WTC11 (cell line): ENCODE results near the gene DDAH2. TPM values are rescaled to one million over a fixed set of nuclear protein-coding genes. Genes with fewer than 3 reads are reported as not detected.

Experiments used
- ATAC-seq: fragments of 200-7000 bp; cut with Tn5 transposase; 2 replicates; pipeline ENCODE4 v1.10.0; 2021; ENCODE audit warnings: mild to moderate bottlenecking, moderate library complexity
- CTCF ChIA-PET: fragments of 300-600 bp; sonication (Branson Sonifier 250); formaldehyde crosslinking; loops from one replicate; lab custom pipeline; 2021; ENCODE audit warnings: antibody characterized with exemption; lab: Charles Lee
- POLR2A ChIA-PET: fragments of 350-600 bp; sonication (Branson Sonifier 250); formaldehyde crosslinking; loops from one replicate; lab custom pipeline; 2021; ENCODE audit warnings: antibody characterized with exemption; lab: Charles Lee
- DNase-seq: peaks from one replicate; pipeline ENCODE4 v3.0.0; 2021; ENCODE audit warnings: low spot score
- H3K27ac Mint-ChIP-seq: 2 replicates; pipeline ENCODE4 v1.8.0; 2021; ENCODE audit warnings: mixed read lengths
- H3K27me3 Mint-ChIP-seq: 2 replicates; pipeline ENCODE4 v1.8.0; 2021; ENCODE audit warnings: low read depth, mild to moderate bottlenecking, moderate library complexity, mixed read lengths
- H3K36me3 Mint-ChIP-seq: 2 replicates; pipeline ENCODE4 v1.8.0; 2021; ENCODE audit warnings: mixed read lengths
- H3K4me1 Mint-ChIP-seq: 2 replicates; pipeline ENCODE4 v1.8.0; 2022; ENCODE audit warnings: mixed read lengths
- H3K4me3 Mint-ChIP-seq: 2 replicates; pipeline ENCODE4 v1.8.0; 2021; ENCODE audit warnings: mild to moderate bottlenecking, moderate library complexity, mixed read lengths
- H3K9me3 Mint-ChIP-seq: 2 replicates; pipeline ENCODE4 v1.8.0; 2021; ENCODE audit warnings: mixed read lengths
- ESRRA ChIP-seq: sonication (generic); formaldehyde crosslinking; IDR thresholded peaks from 2 replicates; pipeline ENCODE4 v1.8.1; 2022; ENCODE audit warnings: mild to moderate bottlenecking, missing genetic modification reagents, borderline replicate concordance
- FOXJ3 ChIP-seq: sonication (generic); formaldehyde crosslinking; IDR thresholded peaks from 2 replicates; pipeline ENCODE4 v1.9.0; 2021; ENCODE audit warnings: missing genetic modification reagents, mild to moderate bottlenecking, borderline replicate concordance
- GRHL2 ChIP-seq: fragments of 250-450 bp; sonication (Bioruptor Pico); IDR thresholded peaks from 2 replicates; pipeline ENCODE4 v1.8.0; 2022; ENCODE audit warnings: mild to moderate bottlenecking, moderate library complexity; ENCODE audit not compliant: insufficient replicate concordance, severe bottlenecking
- HMGA2 ChIP-seq: fragments of 250-450 bp; sonication (Bioruptor Pico); IDR thresholded peaks from 2 replicates; pipeline ENCODE4 v1.4.0; 2021; ENCODE audit warnings: mild to moderate bottlenecking, moderate library complexity
- IRF2 ChIP-seq: sonication (generic); formaldehyde crosslinking; IDR thresholded peaks from 2 replicates; pipeline ENCODE4 v1.8.0; 2022; ENCODE audit warnings: low read depth, missing genetic modification reagents, borderline replicate concordance
- JAZF1 ChIP-seq: fragments of 250-450 bp; sonication (Bioruptor Pico); IDR thresholded peaks from 2 replicates; pipeline ENCODE4 v1.9.0; 2021; ENCODE audit warnings: moderate library complexity, mild to moderate bottlenecking, inconsistent platforms
- MXD4 ChIP-seq: fragments of 250-450 bp; sonication (Bioruptor Pico); IDR thresholded peaks from 2 replicates; pipeline ENCODE4 v1.8.0; 2021; ENCODE audit warnings: mild to moderate bottlenecking, moderate library complexity, borderline replicate concordance
- NFE2L1 ChIP-seq: sonication (generic); formaldehyde crosslinking; IDR thresholded peaks from 2 replicates; pipeline ENCODE4 v1.8.1; 2023; ENCODE audit warnings: missing genetic modification reagents
- PRRX2 ChIP-seq: fragments of 250-450 bp; sonication (Bioruptor Pico); IDR thresholded peaks from 2 replicates; pipeline ENCODE4 v1.8.0; 2021; ENCODE audit warnings: mild to moderate bottlenecking
- SMAD3 ChIP-seq: sonication (generic); formaldehyde crosslinking; IDR thresholded peaks from 2 replicates; pipeline ENCODE4 v1.8.0; 2022; ENCODE audit warnings: missing genetic modification reagents, mild to moderate bottlenecking, borderline replicate concordance
- SMAD4 ChIP-seq: sonication (generic); formaldehyde crosslinking; IDR thresholded peaks from 2 replicates; pipeline ENCODE4 v1.8.0; 2022; ENCODE audit warnings: mild to moderate bottlenecking, missing genetic modification reagents
- TCF7 ChIP-seq: sonication (generic); formaldehyde crosslinking; IDR thresholded peaks from 2 replicates; pipeline ENCODE4 v1.8.0; 2022; ENCODE audit warnings: mild to moderate bottlenecking, low read depth, missing genetic modification reagents, moderate library complexity
- TEAD4 ChIP-seq: sonication (generic); formaldehyde crosslinking; IDR thresholded peaks from 2 replicates; pipeline ENCODE4 v1.8.0; 2022; ENCODE audit warnings: mild to moderate bottlenecking, missing genetic modification reagents
- TP53 ChIP-seq: sonication (generic); formaldehyde crosslinking; IDR thresholded peaks from 2 replicates; pipeline ENCODE4 v1.8.1; 2023; ENCODE audit warnings: mild to moderate bottlenecking, missing genetic modification reagents
- ZBTB21 ChIP-seq: sonication (generic); formaldehyde crosslinking; IDR thresholded peaks from 2 replicates; pipeline ENCODE4 v1.8.1; 2023; ENCODE audit warnings: mild to moderate bottlenecking, missing genetic modification reagents, borderline replicate concordance
- ZNF138 ChIP-seq: sonication (generic); formaldehyde crosslinking; conservative IDR thresholded peaks from 2 replicates; pipeline ENCODE4 v1.8.1; 2022; ENCODE audit warnings: mild to moderate bottlenecking, moderate library complexity, missing genetic modification reagents
- ZNF416 ChIP-seq: fragments of 250-450 bp; sonication (Bioruptor Pico); IDR thresholded peaks from 2 replicates; pipeline ENCODE4 v1.9.0; 2021; ENCODE audit warnings: mild to moderate bottlenecking, inconsistent platforms
- total RNA-seq: library from RNA; stranded (reverse); gene quantifications from 3 replicates; pipeline ENCODE4 v1.2.3, GENCODE V29; 2021
- TF ChIP-seq, protein P1 (sequence below): sonication (generic); formaldehyde crosslinking; IDR thresholded peaks from 2 replicates; pipeline ENCODE4 v1.8.0; 2022; ENCODE audit warnings: mild to moderate bottlenecking, missing genetic modification reagents
- TF ChIP-seq, protein P2 (sequence below): sonication (generic); formaldehyde crosslinking; IDR thresholded peaks from 2 replicates; pipeline ENCODE4 v1.8.1; 2023; ENCODE audit warnings: mild to moderate bottlenecking, missing genetic modification reagents, moderate library complexity
- TF ChIP-seq, protein P3 (sequence below): sonication (generic); formaldehyde crosslinking; IDR thresholded peaks from 2 replicates; pipeline ENCODE4 v1.8.1; 2023; ENCODE audit warnings: mild to moderate bottlenecking, missing genetic modification reagents
- TF ChIP-seq, protein P4 (sequence below): sonication (generic); formaldehyde crosslinking; conservative IDR thresholded peaks from 2 replicates; pipeline ENCODE4 v1.8.1; 2022; ENCODE audit warnings: mild to moderate bottlenecking, missing genetic modification reagents
- TF ChIP-seq, protein P5 (sequence below): sonication (generic); formaldehyde crosslinking; IDR thresholded peaks from 2 replicates; pipeline ENCODE4 v1.8.1; 2022; ENCODE audit warnings: mild to moderate bottlenecking, moderate library complexity, missing genetic modification reagents
- TF ChIP-seq, protein P6 (sequence below): sonication (generic); formaldehyde crosslinking; IDR thresholded peaks from 2 replicates; pipeline ENCODE4 v1.8.1; 2022; ENCODE audit warnings: low read depth, mild to moderate bottlenecking, moderate library complexity, missing genetic modification reagents, borderline replicate concordance
- TF ChIP-seq, protein P7 (sequence below): fragments of 250-450 bp; sonication (Bioruptor Pico); IDR thresholded peaks from 2 replicates; pipeline ENCODE4 v1.9.0; 2021; ENCODE audit warnings: moderate library complexity, mild to moderate bottlenecking, inconsistent platforms, borderline replicate concordance
- TF ChIP-seq, protein P8 (sequence below): fragments of 200-600 bp; IDR thresholded peaks from 2 replicates; pipeline ENCODE4 v1.8.0; 2022; ENCODE audit warnings: antibody characterized with exemption

Gene DDAH2
- total RNA-seq, 1 experiment from 2014 or later: 67.3 TPM

DNA sequence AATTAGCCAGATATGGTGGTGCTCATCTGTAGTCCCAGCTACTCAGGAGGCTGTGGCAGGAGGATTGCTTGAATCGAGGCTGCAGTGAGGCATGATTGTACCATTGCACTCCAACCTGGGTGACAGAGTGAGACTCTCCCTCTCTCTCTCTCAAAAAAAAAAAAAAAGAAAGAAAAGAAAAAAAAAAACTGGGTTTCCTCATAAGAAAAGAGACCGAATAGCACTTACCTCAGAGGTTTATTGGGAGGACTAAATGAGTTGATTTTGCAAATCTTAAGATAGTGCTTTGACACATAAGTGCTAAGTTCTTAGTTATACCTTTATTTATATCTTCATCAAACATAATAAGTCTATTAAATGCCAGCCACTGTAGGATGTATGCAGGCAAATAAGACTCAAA, 41.8 kb upstream of the DDAH2 start:
- no peaks in the 10 kb centered on the region for H3K9me3 Mint-ChIP-seq
- no peak overlapping the region for H3K27ac Mint-ChIP-seq
- TF ChIP-seq ESRRA (CRISPR knock-in tag): no peak
- TF ChIP-seq TEAD4 (CRISPR knock-in tag): no peak
- TF ChIP-seq, protein P1, sequence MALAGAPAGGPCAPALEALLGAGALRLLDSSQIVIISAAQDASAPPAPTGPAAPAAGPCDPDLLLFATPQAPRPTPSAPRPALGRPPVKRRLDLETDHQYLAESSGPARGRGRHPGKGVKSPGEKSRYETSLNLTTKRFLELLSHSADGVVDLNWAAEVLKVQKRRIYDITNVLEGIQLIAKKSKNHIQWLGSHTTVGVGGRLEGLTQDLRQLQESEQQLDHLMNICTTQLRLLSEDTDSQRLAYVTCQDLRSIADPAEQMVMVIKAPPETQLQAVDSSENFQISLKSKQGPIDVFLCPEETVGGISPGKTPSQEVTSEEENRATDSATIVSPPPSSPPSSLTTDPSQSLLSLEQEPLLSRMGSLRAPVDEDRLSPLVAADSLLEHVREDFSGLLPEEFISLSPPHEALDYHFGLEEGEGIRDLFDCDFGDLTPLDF (CRISPR knock-in tag): no peak
- TF ChIP-seq ZNF138 (CRISPR knock-in tag): no peak
- TF ChIP-seq, protein P2, sequence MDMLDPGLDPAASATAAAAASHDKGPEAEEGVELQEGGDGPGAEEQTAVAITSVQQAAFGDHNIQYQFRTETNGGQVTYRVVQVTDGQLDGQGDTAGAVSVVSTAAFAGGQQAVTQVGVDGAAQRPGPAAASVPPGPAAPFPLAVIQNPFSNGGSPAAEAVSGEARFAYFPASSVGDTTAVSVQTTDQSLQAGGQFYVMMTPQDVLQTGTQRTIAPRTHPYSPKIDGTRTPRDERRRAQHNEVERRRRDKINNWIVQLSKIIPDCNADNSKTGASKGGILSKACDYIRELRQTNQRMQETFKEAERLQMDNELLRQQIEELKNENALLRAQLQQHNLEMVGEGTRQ (CRISPR knock-in tag): no peak
- TF ChIP-seq MXD4 (CRISPR knock-in tag): no peak
- TF ChIP-seq NFE2L1 (CRISPR knock-in tag): no peak
- TF ChIP-seq SMAD4 (CRISPR knock-in tag): no peak
- TF ChIP-seq IRF2 (CRISPR knock-in tag): no peak
- TF ChIP-seq, protein P3, sequence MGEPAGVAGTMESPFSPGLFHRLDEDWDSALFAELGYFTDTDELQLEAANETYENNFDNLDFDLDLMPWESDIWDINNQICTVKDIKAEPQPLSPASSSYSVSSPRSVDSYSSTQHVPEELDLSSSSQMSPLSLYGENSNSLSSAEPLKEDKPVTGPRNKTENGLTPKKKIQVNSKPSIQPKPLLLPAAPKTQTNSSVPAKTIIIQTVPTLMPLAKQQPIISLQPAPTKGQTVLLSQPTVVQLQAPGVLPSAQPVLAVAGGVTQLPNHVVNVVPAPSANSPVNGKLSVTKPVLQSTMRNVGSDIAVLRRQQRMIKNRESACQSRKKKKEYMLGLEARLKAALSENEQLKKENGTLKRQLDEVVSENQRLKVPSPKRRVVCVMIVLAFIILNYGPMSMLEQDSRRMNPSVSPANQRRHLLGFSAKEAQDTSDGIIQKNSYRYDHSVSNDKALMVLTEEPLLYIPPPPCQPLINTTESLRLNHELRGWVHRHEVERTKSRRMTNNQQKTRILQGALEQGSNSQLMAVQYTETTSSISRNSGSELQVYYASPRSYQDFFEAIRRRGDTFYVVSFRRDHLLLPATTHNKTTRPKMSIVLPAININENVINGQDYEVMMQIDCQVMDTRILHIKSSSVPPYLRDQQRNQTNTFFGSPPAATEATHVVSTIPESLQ (CRISPR knock-in tag): no peak
- TF ChIP-seq ZNF416 (CRISPR knock-in tag): no peak
- no peak for TF ChIP-seq TP53 (CRISPR knock-in tag)
- TF ChIP-seq FOXJ3: no peak
- no peak for TF ChIP-seq JAZF1 (CRISPR knock-in tag)
- no peak for TF ChIP-seq TCF7 (CRISPR knock-in tag)
- TF ChIP-seq GRHL2 (CRISPR knock-in tag): no peak
- TF ChIP-seq, protein P4, sequence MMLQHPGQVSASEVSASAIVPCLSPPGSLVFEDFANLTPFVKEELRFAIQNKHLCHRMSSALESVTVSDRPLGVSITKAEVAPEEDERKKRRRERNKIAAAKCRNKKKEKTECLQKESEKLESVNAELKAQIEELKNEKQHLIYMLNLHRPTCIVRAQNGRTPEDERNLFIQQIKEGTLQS (CRISPR knock-in tag): no peak
- TF ChIP-seq PRRX2: no peak
- no peak for TF ChIP-seq SMAD3 (CRISPR knock-in tag)
- TF ChIP-seq, all 79 proteins: peak for 0
- Mint-ChIP-seq H3K36me3 (no peaks in the 10 kb centered on the region), H3K4me3 (no peak overlapping the region), H3K4me1 (peaks cover 9% of the 10 kb centered on the region), H3K27me3 (no peaks in the 10 kb centered on the region; the same call in 1 of the 2 replicates)
- no peak for ATAC-seq
- no peak for DNase-seq
- ChIA-PET POLR2A (no interaction called here), CTCF (interaction anchor here (1.4 to 2.6 kb wide), 9 partner anchors 9 to 105 kb away, joined by 4 to 66 read pairs (median 10); partner anchors contain the start of genes CSNK2B, DDAH2 and NEU1)

DNA sequence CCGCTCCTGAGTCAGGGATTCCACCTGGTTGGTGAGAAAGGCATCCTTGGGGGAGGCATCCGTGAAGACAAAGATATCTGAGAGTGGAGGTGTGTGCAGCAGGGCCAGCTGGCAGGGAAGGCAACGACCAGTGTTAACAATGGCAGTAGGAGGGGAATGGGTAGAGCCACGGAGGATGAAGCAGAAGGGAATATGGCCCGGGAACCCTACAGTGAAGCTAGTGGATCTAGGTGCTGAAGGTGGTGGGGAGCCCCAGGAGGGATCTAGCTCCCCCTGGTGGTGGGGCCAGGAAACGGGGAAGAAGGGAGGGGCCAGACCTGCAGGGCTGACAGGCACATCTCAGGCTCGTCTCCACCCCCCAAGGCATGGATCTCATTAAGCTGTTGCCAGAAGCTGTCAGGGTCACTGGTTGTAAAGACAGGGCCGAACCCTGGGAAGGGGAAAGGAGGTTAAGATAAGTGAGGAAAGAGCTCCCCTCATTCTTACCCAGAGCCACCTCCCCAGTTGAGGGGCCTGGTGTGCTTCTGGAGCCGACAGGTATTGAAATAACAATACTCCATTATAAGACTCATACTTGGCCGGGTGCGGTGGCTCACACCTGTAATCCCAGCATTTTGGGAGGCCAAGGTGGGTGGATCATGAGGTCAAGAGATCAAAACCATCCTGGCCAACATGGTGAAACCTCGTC, 40.7 kb upstream of the DDAH2 start:
- CTCF ChIA-PET: interaction anchor here (0.5 to 2.6 kb wide), 63 partner anchors 8 to 865 kb away, joined by 3 to 66 read pairs (median 5); partner anchors contain the start of genes ABHD16A, ATP6V1G2, BAG6 and C6orf47
- no peak overlapping the region for H3K27ac Mint-ChIP-seq
- TF ChIP-seq, protein P5, sequence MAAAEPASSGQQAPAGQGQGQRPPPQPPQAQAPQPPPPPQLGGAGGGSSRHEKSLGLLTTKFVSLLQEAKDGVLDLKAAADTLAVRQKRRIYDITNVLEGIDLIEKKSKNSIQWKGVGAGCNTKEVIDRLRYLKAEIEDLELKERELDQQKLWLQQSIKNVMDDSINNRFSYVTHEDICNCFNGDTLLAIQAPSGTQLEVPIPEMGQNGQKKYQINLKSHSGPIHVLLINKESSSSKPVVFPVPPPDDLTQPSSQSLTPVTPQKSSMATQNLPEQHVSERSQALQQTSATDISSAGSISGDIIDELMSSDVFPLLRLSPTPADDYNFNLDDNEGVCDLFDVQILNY (CRISPR knock-in tag): no peak
- TF ChIP-seq HMGA2 (CRISPR knock-in tag): no peak
- TF ChIP-seq ZBTB21 (CRISPR knock-in tag): no peak
- TF ChIP-seq, protein P2 (CRISPR knock-in tag): no peak
- TF ChIP-seq, protein P6, sequence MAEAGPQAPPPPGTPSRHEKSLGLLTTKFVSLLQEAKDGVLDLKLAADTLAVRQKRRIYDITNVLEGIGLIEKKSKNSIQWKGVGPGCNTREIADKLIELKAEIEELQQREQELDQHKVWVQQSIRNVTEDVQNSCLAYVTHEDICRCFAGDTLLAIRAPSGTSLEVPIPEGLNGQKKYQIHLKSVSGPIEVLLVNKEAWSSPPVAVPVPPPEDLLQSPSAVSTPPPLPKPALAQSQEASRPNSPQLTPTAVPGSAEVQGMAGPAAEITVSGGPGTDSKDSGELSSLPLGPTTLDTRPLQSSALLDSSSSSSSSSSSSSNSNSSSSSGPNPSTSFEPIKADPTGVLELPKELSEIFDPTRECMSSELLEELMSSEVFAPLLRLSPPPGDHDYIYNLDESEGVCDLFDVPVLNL (CRISPR knock-in tag): no peak
- TF ChIP-seq, protein P7, sequence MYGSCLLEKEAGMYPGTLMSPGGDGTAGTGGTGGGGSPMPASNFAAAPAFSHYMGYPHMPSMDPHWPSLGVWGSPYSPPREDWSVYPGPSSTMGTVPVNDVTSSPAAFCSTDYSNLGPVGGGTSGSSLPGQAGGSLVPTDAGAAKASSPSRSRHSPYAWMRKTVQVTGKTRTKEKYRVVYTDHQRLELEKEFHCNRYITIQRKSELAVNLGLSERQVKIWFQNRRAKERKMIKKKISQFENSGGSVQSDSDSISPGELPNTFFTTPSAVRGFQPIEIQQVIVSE (CRISPR knock-in tag): no peak
- TF ChIP-seq, protein P8, sequence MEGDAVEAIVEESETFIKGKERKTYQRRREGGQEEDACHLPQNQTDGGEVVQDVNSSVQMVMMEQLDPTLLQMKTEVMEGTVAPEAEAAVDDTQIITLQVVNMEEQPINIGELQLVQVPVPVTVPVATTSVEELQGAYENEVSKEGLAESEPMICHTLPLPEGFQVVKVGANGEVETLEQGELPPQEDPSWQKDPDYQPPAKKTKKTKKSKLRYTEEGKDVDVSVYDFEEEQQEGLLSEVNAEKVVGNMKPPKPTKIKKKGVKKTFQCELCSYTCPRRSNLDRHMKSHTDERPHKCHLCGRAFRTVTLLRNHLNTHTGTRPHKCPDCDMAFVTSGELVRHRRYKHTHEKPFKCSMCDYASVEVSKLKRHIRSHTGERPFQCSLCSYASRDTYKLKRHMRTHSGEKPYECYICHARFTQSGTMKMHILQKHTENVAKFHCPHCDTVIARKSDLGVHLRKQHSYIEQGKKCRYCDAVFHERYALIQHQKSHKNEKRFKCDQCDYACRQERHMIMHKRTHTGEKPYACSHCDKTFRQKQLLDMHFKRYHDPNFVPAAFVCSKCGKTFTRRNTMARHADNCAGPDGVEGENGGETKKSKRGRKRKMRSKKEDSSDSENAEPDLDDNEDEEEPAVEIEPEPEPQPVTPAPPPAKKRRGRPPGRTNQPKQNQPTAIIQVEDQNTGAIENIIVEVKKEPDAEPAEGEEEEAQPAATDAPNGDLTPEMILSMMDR: peak; percentile 90

More for the DNA sequence above, 40.7 kb upstream of the DDAH2 start:
- no peaks in the 10 kb centered on the region for H3K36me3 Mint-ChIP-seq
- H3K9me3 Mint-ChIP-seq: no peaks in the 10 kb centered on the region
- POLR2A ChIA-PET: interaction anchor here (0.6 to 1.4 kb wide), 9 partner anchors 30 to 179 kb away, joined by 3 to 7 read pairs (median 4); partner anchors contain the start of genes DDAH2, HSPA1B and MSH5
- no peak overlapping the region for H3K4me3 Mint-ChIP-seq
- peak; percentile 66 for ATAC-seq
- DNase-seq: peak; percentile 93
- H3K27me3 Mint-ChIP-seq: no peaks in the 10 kb centered on the region; the same call in 1 of the 2 replicates
- peaks cover 14% of the 10 kb centered on the region for H3K4me1 Mint-ChIP-seq
